Measurements from ENCODE around the gene RAPGEF2. TPM values are rescaled to one million over a fixed set of nuclear protein-coding genes. Genes with fewer than 3 reads are reported as not detected.
"Not testable (repeated sequence)": the region's sequence is repeated elsewhere in the genome, so short reads cannot be mapped to it uniquely, and the experiment has no call there.

Gene RAPGEF2
- total RNA-seq, 1 donor from 2014 or later: 41.6 TPM

- DNase-seq (ENCODE audit: low spot score): no peak
Observed at GRCh38 chr4:159098482-159099127, 4.3 kb upstream of the RAPGEF2 start.

- no peak for DNase-seq (ENCODE audit: low spot score)
Observed at GRCh38 chr4:159101988-159102621, 774 bp upstream of the RAPGEF2 start.

GRCh38 chr4:159103384-159103990 is 608 bp downstream of the RAPGEF2 start:
- DNase-seq (ENCODE audit: low spot score): no peak

GRCh38 chr4:159104694-159105414 is 2.0 kb downstream of the RAPGEF2 start:
- DNase-seq (ENCODE audit: low spot score): no peak

GRCh38 chr4:159105761-159106243 is 2.9 kb downstream of the RAPGEF2 start:
- DNase-seq (ENCODE audit: low spot score): no peak

GRCh38 chr4:159106636-159107035 is 3.8 kb downstream of the RAPGEF2 start:
- no peak for DNase-seq (ENCODE audit: low spot score)

GRCh38 chr4:159107203-159107925 is 4.5 kb downstream of the RAPGEF2 start:
- DNase-seq (ENCODE audit: low spot score): no peak

- no peak for DNase-seq (ENCODE audit: low spot score)
Observed at GRCh38 chr4:159108124-159108523, 5.2 kb downstream of the RAPGEF2 start.

GRCh38 chr4:159110961-159111360 is 8.1 kb downstream of the RAPGEF2 start:
- DNase-seq (ENCODE audit: low spot score): no peak

- DNase-seq (ENCODE audit: low spot score): no peak
Observed at GRCh38 chr4:159111416-159111815, 8.5 kb downstream of the RAPGEF2 start.

- DNase-seq (ENCODE audit: low spot score): not testable (repeated sequence)
Observed at GRCh38 chr4:159113366-159113765, 10.5 kb downstream of the RAPGEF2 start.

GRCh38 chr4:159116098-159116497 is 13.2 kb downstream of the RAPGEF2 start:
- not testable (repeated sequence) for DNase-seq (ENCODE audit: low spot score)

- not testable (repeated sequence) for DNase-seq (ENCODE audit: low spot score)
Observed at GRCh38 chr4:159116693-159117092, 13.8 kb downstream of the RAPGEF2 start.

- DNase-seq (ENCODE audit: low spot score): no peak
Observed at GRCh38 chr4:159117564-159117963, 14.7 kb downstream of the RAPGEF2 start.

GRCh38 chr4:159117968-159118367 is 15.1 kb downstream of the RAPGEF2 start:
- DNase-seq (ENCODE audit: low spot score): no peak

- no peak for DNase-seq (ENCODE audit: low spot score)
Observed at GRCh38 chr4:159121371-159121770, 18.5 kb downstream of the RAPGEF2 start.

- no peak for DNase-seq (ENCODE audit: low spot score)
Observed at GRCh38 chr4:159126716-159127115, 23.8 kb downstream of the RAPGEF2 start.

- DNase-seq (ENCODE audit: low spot score): no peak
Observed at GRCh38 chr4:159127745-159128518, 25.1 kb downstream of the RAPGEF2 start.

GRCh38 chr4:159129814-159130550 is 27.1 kb downstream of the RAPGEF2 start:
- no peak for DNase-seq (ENCODE audit: low spot score)

- DNase-seq (ENCODE audit: low spot score): no peak
Observed at GRCh38 chr4:159131564-159131963, 28.7 kb downstream of the RAPGEF2 start.
